ENCODE measurements around the gene HIP1.

GRCh38 chr7:75656740-75657139 is 82.0 kb downstream of the HIP1 start:
- no peak for TF ChIP-seq CTCF (CRISPR knock-in tag; IDR thresholded peaks at IDR 0.05)
- TF ChIP-seq ZNF468 (CRISPR knock-in tag; IDR thresholded peaks at IDR 0.05): no peak
- TF ChIP-seq ZNF703 (CRISPR knock-in tag; IDR thresholded peaks at IDR 0.05; ENCODE audit: borderline replicate concordance): no peak
- no peak for TF ChIP-seq CENPT (CRISPR knock-in tag; IDR thresholded peaks at IDR 0.05; ENCODE audit: low read depth)
- TF ChIP-seq TCF12 (IDR thresholded peaks at IDR 0.05): no peak
- TF ChIP-seq TCF12 (CRISPR knock-in tag; IDR thresholded peaks at IDR 0.05): no peak

Data from HepG2 (cell line).